ENCODE measurements around the gene PARP3. TPM values are rescaled to one million over a fixed set of nuclear protein-coding genes. Genes with fewer than 3 reads are reported as not detected.
"Not testable (repeated sequence)": the region's sequence is repeated elsewhere in the genome, so short reads cannot be mapped to it uniquely, and the experiment has no call there.

Gene PARP3
- polyA plus RNA-seq, 12 donors, result 3.2 to 10.7 (median 5.4) TPM; not detected in 1

DNA sequence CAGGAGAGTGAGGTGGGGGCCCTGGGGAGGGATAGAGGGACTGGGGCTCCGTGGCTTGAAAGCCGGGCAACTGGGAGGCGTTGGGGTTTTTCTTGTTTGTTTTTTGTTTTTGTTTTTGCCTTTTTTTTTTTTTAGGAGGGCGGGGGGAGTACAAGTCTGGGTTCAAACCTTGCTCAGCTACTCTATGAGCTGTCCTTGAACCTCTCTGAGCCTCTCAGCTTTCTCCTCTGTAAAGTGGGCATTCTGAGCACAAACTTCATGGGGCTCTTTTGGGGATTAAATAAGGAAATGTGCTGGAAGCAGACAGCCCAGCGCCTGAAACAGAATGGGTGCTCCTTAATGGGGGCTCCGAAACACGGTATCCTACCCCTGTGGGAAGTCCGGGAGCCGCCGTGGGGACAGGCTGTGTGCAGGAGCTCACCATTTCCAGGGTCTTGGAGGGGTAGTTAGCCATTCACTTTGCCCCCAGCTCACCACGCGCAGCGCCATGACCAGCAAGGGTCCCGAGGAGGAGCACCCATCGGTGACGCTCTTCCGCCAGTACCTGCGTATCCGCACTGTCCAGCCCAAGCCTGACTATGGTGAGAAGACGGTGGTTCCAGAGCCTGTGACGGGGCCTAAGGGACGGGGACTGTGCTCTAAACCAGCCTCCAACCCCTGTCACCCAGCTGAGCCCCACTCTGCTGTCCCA, 41.6 kb downstream of the PARP3 start:
- no peak for DNase-seq

DNA sequence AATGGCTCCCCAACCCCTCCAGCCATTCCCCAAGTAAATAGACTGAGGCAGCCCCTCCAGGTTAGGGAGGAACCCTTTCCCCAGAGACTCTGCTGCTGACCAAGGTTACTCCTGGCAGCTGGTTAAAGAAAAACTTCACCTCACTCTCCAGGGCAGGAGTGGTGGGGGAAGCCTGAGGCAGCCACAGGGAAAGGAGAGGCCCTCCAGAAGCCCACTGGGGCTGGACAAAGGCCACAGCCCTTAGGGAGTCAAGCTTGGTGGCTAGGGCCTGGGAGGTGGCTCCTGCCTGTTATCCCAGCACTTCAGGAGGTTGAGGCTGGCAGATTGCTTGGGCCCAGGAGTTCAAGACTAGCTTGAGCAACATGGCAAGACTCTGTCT, 42.1 kb downstream of the PARP3 start:
- no peak for DNase-seq

DNA sequence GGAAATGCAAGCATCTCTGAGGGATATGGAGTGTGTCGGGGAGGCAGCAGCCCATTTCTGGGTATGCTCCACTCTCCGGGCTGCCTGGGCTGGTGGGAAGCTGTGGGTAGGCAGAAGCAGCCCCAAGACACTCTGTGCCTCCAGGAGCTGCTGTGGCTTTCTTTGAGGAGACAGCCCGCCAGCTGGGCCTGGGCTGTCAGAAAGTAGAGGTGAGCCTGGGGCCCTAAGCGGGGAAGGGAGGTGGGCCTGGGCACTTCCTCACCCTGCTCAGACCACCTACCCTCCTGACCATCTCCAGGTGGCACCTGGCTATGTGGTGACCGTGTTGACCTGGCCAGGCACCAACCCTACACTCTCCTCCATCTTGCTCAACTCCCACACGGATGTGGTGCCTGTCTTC, 42.9 kb downstream of the PARP3 start:
- no peak for DNase-seq

DNA sequence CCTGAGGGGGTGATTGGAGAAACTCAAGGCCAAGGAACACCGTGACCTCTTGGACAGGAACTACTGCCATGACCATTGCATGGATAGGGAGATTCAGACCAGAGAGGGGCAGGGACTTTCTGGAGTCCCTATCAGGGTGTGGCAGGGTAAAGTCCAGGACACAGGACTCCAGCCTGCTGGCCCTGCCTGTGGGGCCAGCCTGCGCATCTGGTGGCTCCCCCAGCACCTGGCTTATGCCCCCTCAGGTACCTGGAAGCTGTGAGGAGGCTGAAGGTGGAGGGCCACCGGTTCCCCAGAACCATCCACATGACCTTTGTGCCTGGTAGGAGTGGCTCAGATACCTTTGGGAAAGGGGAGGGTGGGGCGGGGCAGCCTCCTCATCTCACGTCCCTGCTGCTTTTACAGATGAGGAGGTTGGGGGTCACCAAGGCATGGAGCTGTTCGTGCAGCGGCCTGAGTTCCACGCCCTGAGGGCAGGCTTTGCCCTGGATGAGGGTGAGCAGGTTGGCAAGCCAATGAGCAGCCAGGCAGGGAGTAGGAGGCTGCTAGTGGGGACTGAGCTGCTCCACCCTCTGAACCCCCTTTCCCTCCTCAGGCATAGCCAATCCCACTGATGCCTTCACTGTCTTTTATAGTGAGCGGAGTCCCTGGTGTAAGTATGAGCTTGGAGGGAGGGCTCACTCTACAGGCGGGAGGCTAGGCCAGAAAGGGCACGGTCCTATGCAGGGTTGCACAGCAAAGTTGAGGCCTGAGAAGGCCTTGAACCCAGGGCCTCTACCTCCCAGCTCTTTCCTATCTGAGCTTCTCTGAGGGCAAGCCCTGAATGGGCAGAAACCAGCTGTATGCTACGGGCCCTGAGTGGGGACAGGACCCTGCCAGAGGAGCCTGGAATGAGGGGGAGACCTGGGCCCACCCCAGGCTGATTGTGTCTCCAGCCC, 44.1 kb downstream of the PARP3 start:
- DNase-seq, result no peak

DNA sequence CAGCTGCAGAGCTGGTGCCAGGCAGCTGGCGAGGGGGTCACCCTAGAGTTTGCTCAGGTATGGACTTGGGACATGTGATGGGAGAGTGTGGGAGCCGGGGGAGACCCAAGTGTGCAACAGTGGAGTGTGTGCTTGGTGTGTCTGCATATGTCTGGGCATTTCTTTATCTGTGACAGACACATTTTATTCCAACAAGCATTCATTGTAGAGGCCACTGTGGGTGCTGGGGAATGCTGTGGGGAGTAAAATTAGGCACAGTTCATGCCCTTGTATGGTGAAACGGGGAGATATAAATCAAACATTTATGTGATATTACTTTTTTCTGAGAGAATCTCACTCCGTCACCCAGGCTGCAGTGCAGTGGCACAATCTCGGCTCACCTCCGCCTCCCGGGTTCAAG, 45.4 kb downstream of the PARP3 start:
- DNase-seq, result no peak

DNA sequence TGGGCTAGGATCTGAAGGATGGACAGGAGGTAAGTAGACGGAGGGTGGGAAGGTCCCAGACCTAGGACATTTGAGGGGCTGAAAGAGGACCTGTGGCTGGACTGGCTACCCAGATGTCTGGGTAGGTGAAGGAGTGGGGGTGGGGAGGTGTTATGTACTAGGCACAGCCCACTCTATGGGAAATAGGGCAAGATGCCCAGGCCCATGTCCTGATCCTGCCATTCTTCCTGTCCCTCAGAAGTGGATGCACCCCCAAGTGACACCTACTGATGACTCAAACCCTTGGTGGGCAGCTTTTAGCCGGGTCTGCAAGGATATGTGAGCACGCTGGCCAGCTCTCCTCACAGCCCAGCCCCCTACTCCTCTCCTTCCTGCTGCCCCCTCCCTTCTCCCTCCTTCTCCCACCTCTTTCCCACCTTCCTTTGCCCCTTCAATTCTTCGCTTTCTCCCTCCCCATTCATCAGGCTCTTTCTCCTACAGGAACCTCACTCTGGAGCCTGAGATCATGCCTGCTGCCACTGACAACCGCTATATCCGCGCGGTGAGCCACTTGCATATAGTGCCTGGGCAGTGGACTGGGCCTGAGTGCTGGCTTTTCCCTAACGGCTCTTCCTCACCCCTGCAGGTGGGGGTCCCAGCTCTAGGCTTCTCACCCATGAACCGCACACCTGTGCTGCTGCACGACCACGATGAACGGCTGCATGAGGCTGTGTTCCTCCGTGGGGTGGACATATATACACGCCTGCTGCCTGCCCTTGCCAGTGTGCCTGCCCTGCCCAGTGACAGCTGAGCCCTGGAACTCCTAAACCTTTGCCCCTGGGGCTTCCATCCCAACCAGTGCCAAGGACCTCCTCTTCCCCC, 46.4 kb downstream of the PARP3 start:
- no peak for DNase-seq

DNA sequence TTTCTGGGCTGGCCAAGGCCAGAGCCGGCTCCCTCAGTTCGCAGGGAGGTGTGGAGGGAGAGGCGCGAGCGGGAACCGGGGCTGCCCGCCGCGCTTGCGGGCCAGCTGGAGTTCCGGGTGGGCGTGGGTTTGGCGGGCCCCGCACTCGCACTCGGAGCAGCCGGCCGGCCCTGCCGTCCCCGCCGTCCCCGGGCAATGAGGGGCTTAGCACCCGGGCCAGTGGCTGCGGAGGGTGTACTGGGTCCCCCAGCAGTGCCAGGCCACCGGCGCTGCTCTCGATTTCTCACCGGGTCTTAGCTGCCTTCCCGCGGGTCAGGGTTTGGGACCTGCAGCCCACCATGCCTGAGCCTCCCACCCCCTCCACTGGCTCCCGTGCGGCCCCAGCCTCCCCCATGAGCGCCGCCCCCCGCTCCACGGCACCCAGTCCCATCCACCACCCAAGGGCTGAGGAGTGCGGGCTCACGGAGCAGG, 48.4 kb downstream of the PARP3 start:
- DNase-seq, result not testable (repeated sequence)

DNA sequence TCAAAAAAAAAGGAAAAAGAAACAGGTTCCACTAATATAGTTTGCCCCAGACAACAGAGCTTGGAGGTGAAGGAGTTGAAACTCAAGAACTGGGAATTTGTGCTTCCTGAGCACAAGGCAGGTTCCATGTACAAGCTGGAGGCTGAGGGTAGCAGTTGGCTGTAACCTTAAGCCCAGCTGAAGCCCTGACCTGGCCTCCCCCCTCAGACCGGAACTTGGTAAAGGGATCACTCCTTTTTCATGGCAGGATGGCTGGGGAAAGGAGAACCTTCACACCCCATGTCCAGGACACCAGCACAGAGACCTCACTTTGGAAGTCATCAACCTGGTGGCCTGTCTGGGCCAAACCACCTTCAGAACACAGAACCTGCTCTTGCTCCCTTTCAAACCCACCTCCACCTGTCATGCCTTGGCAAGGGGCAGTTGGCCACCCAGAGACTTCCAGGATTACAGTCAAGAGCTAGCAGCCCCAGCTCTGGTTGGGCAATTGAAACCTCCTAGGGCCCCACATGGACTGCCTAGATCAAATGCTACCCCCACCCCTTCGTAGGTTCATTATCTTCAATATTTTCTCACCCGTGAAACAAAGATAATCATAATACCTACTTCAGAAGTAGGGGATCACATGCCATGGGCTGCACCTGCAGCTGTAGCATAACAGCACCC, 50.0 kb downstream of the PARP3 start:
- no peak for DNase-seq

DNA sequence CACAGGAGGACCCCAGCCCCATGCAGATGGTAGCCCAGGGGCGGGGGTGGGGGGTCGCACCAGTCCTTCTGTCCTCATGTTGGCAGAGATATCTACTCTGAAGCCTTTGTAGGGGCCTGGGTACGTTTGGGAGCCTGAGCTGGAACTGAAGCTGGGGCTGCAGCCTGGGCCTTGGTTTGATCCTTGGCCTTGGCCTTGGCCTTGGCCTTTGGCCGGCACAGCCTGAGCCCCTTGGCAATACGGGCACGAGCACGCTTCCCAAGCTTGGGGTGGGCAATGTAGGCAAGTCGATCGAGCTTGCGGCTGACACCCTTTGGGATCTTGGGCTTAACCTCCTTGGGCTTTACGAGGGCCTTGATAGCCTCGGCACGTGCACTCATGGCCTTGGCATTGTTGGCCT, 51.5 kb downstream of the PARP3 start:
- not testable (repeated sequence) for DNase-seq

DNA sequence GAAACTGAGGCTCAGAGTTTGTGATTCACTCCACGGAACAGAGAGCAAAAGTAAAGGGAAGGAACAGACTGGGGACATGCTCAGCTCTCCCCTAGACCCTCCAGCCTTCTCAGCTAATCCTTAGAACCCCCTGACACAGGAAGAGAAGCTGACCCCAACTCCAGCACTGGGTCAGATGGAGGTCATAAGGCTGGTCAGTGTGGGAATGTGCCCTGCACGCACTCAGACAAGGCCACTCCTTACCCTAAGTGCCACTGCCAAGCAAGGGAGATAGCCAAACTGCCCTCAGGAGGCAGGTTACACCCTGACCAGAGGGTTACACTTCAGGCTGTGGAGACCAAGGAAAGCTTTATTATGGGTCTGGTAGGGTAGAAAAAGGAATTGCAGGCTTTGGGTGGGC, 52.4 kb downstream of the PARP3 start:
- no peak for DNase-seq

DNA sequence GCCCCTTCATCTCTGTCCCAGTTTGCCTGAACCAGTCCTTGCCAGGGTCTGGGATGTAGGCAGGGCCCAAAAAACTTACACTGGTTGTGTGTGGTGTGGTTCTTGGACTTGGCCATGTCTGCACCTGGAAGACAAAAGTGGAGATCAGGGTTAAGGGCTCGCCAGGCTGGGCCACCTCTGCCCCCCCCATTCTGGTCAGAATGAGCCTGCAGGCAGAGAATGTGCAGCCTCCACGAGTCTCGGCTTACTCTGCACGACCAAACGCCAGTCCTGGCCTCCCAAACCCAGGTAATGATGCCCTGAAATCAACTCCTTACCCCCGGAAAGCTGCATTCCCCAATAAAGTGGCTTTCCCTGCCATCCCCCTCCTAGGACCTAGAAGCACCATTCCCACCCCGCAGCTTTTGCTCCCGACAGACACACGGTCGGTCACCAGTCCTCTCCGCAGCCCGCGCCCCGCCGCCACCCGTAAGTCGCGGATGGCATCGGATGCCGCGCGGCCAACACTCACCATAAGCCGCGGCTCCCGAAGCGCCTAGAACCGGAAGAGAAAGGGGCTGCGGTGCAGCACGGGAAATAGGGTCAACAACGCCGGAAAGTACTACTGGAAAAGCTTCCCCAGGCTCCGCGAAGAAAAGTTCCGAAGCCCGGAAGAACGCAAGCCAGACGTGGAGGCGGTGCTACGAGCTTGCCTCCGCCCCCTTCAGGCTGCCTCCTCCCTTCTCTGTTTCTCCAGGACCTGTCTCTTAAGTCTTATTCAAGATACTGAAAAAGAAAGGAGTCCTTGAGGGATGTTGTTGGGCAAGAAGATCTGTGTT, 53.4 kb downstream of the PARP3 start, which contains the start of gene RPL29:
Gene RPL29 (minus strand): TSS at position 550 of the 818 bp plus-strand sequence. CDS start 434 bp downstream, at position 116.
- peak; percentile 97 for DNase-seq

DNA sequence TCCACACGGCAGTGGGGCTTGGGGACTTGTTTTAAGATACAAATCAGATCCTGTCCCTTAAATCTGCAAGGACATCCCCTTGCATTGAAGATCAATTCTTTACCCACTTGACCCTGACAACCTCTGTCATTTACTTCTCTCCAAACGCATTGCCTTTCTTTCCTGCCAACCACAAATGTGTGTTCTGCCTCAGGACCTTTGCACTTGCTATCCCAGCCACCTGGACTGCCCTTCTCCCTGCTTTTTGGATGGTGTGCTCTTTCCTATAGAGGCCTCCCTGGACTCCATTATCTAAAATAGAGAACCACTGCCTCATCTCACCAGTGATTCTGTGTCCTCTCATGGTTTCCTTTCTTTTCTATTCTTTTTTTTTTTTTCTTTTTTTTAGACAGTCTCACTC, 55.0 kb downstream of the PARP3 start:
- no peak for DNase-seq

DNA sequence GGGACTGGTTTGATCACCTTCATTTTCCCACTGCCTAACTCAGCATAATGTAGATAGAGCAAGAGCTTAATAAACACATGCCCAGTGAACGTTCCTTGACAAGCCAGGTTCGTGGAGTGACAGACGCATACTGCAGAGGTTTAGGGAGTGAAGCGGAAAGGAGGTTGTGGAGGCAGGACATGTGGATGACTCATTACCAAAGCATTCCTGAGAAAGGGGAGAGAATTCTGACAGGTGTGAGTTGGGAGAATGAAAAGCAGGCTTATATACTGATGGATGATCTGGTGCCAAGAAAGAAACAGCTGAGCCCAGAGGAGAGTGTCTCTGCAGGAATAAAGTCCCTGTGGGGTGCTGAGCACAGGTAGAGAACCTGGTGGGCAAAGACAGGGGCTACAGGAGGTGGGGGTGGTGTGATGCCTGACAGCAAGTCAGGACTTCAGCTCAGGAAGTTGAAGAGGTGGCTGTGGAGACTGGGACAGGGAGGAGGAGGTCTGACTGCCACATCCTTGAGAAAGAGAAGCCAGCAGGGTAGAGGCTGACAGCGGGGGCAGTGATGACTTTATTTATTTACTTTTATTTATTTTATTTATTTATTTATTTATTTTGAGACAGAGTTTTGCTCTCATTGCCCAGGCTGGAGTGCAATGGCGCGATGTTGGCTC, 55.9 kb downstream of the PARP3 start:
- no peak for DNase-seq

Other genes with a start within 250 kb of the PARP3 start
- gene GRM2, start 235.3 kb upstream of the PARP3 start, polyA plus RNA-seq (ENCODE audit: insufficient read length in 12 of 12), result under 1 TPM in 10 of 12 donors, not detected in 2; 0.22 to 0.71 (median 0.44) TPM
- not detected for gene IQCF6, start 163.1 kb upstream of the PARP3 start, polyA plus RNA-seq (ENCODE audit: insufficient read length in 12 of 12)
- not detected for gene IQCF2, start 80.7 kb upstream of the PARP3 start, polyA plus RNA-seq (ENCODE audit: insufficient read length in 12 of 12)
- not detected for gene IQCF5, start 66.8 kb upstream of the PARP3 start, polyA plus RNA-seq (ENCODE audit: insufficient read length in 12 of 12)
- gene IQCF1, start 39.0 kb upstream of the PARP3 start, polyA plus RNA-seq (ENCODE audit: insufficient read length in 12 of 12), result under 1 TPM in 1 of 12 donors, not detected in 11; 0.25 TPM
- gene RRP9, start 459 bp upstream of the PARP3 start, polyA plus RNA-seq (ENCODE audit: insufficient read length in 12 of 12), result 10 to 100 TPM in 11 of 12 donors, not detected in 1; 11.2 to 15.6 (median 13.9) TPM
- gene GPR62, start 13.0 kb downstream of the PARP3 start, polyA plus RNA-seq (ENCODE audit: insufficient read length in 12 of 12), result 1 to 10 TPM in 1 of 12 donors, under 1 TPM in 9, not detected in 2; 0.22 to 1.0 (median 0.36) TPM
- gene PCBP4, start 25.1 kb downstream of the PARP3 start, polyA plus RNA-seq (ENCODE audit: insufficient read length in 12 of 12), result 10 to 100 TPM in 11 of 12 donors, not detected in 1; 45.3 to 71.8 (median 56.8) TPM
- gene ABHD14B, start 31.7 kb downstream of the PARP3 start, polyA plus RNA-seq (ENCODE audit: insufficient read length in 12 of 12), result 10 to 100 TPM in 11 of 12 donors, not detected in 1; 14.3 to 56.0 (median 21.1) TPM
- 10 to 100 TPM in 8 of 12 donors, 1 to 10 TPM in 3, not detected in 1; 8.4 to 22.2 (median 11.0) TPM for gene ABHD14A, start 32.7 kb downstream of the PARP3 start, polyA plus RNA-seq (ENCODE audit: insufficient read length in 12 of 12)
- gene ACY1, start 41.2 kb downstream of the PARP3 start, polyA plus RNA-seq (ENCODE audit: insufficient read length in 12 of 12), result 10 to 100 TPM in 9 of 12 donors, 1 to 10 TPM in 2, not detected in 1; 7.7 to 44.6 (median 13.0) TPM
- gene RPL29, start 53.5 kb downstream of the PARP3 start, polyA plus RNA-seq (ENCODE audit: insufficient read length in 12 of 12), result 1,000 to 10,000 TPM in 11 of 12 donors, 100 to 1,000 TPM in 1; 967 to 3,003 (median 2,577) TPM
- 10 to 100 TPM in 11 of 12 donors, not detected in 1; 16.4 to 25.8 (median 20.9) TPM for gene DUSP7, start 114.2 kb downstream of the PARP3 start, polyA plus RNA-seq (ENCODE audit: insufficient read length in 12 of 12)
- gene POC1A, start 212.1 kb downstream of the PARP3 start, polyA plus RNA-seq (ENCODE audit: insufficient read length in 12 of 12), result 1 to 10 TPM in 10 of 12 donors, not detected in 2; 3.1 to 6.9 (median 4.5) TPM

Measured in muscle of arm (tissue), 12 donors.